H1 (cell line): Measurements from ENCODE around the gene FAM167B. TPM values are rescaled to one million over a fixed set of nuclear protein-coding genes. Genes with fewer than 3 reads are reported as not detected.
A peak's percentile ranks its signal among the peaks of the same experiment; 100 is the strongest.

ENCODE experiments used
- CTCF ChIA-PET: fragments of 300-600 bp; sonication (Branson Sonifier 250); formaldehyde crosslinking; loops from one replicate; lab custom pipeline; 2021; ENCODE audit not compliant: partially characterized antibody; lab: Charles Lee
- POLR2A ChIA-PET: fragments of 300-600 bp; sonication (Branson Sonifier 250); formaldehyde crosslinking; loops from one replicate; lab custom pipeline; 2021; ENCODE audit warnings: inconsistent platforms; ENCODE audit not compliant: partially characterized antibody; lab: Charles Lee
- DNase-seq, 2 experiments: peaks; one replicate each; pipeline versions ENCODE4 v3.0.0 to v3.0.0-alpha.2; 2010 to 2022; ENCODE audit warnings: low spot score in 2 of 2, low read depth in 1 of 2, mixed read lengths in 1 of 2
- FAIRE-seq: peaks from 2 replicates; lab custom pipeline; 2011; peaks lifted over from hg19 to GRCh38; lab: Jason Lieb, UNC
- H2AFZ ChIP-seq: 2 replicates; pipeline ENCODE4 v1.8.1; 2012; ENCODE audit warnings: low read length, inconsistent platforms
- H2AK5ac ChIP-seq: 2 replicates; pipeline ENCODE4 v1.6.1; 2013; ENCODE audit warnings: low read depth, low read length
- H2BK120ac ChIP-seq: replicated peaks from 2 replicates; pipeline ENCODE3; 2013; ENCODE audit warnings: low read depth, low read length, inconsistent platforms
- H2BK12ac ChIP-seq: 2 replicates; pipeline ENCODE4 v1.6.1; 2013; ENCODE audit warnings: low read depth, low read length
- H2BK15ac ChIP-seq: 2 replicates; pipeline ENCODE4 v1.6.1; 2013; ENCODE audit warnings: low read length
- H2BK20ac ChIP-seq: 2 replicates; pipeline ENCODE4 v1.6.1; 2013; ENCODE audit warnings: low read length
- H2BK5ac ChIP-seq: 2 replicates; pipeline ENCODE4 v1.6.1; 2013; ENCODE audit warnings: low read depth, low read length
- H3K14ac ChIP-seq: 2 replicates; pipeline ENCODE4 v1.6.1; 2013; ENCODE audit warnings: inconsistent platforms; ENCODE audit not compliant: insufficient read length
- H3K18ac ChIP-seq: 2 replicates; pipeline ENCODE4 v1.6.1; 2013; ENCODE audit warnings: low read length; ENCODE audit errors: extremely low read depth
- H3K23ac ChIP-seq: 2 replicates; pipeline ENCODE4 v1.6.1; 2013; ENCODE audit warnings: inconsistent platforms; ENCODE audit not compliant: insufficient read length
- H3K23me2 ChIP-seq: 2 replicates; pipeline ENCODE4 v1.6.1; 2013; ENCODE audit warnings: low read depth, low read length
- H3K27ac ChIP-seq: 2 replicates; pipeline ENCODE4 v1.6.1; 2011; ENCODE audit warnings: low read depth, low read length, inconsistent platforms
- H3K27me3 ChIP-seq, 4 experiments: replicated peaks in 1 of 4; 1 replicate in 1 of 4; 2 replicates in 3 of 4; pipeline versions ENCODE4 v1.6.1 to v1.8.1; 2011 to 2013; ENCODE audit warnings: low read length in 3 of 4, mild to moderate bottlenecking in 3 of 4, inconsistent platforms in 2 of 4, mixed read lengths in 2 of 4, moderate library complexity in 1 of 4; ENCODE audit not compliant: control insufficient read depth in 3 of 4, insufficient read depth in 3 of 4; ENCODE audit errors: extremely low read depth in 1 of 4
- H3K36me3 ChIP-seq, 4 experiments: 2 replicates each; pipeline versions ENCODE4 v1.6.1 to v1.8.1; 2011 to 2013; ENCODE audit warnings: mild to moderate bottlenecking in 4 of 4, low read length in 3 of 4, moderate library complexity in 2 of 4, control low read depth in 1 of 4, inconsistent platforms in 1 of 4; ENCODE audit not compliant: insufficient read depth in 4 of 4, control insufficient read depth in 2 of 4
- H3K4ac ChIP-seq: replicated peaks from 2 replicates; pipeline ENCODE3; 2013; ENCODE audit warnings: low read length, low read depth, mixed read lengths, inconsistent platforms; ENCODE audit not compliant: insufficient read length
- H3K4me1 ChIP-seq, 4 experiments: replicated peaks in 1 of 4; 1 replicate in 1 of 4; 2 replicates in 3 of 4; pipeline versions ENCODE4 v1.6.1 to v1.8.1; 2011 to 2013; ENCODE audit warnings: low read length in 3 of 4, inconsistent platforms in 2 of 4, mixed read lengths in 1 of 4; ENCODE audit not compliant: insufficient read depth in 4 of 4, control insufficient read depth in 3 of 4
- H3K4me2 ChIP-seq, 2 experiments: 2 replicates each; pipeline versions ENCODE4 v1.6.1 to v1.8.1; 2011 to 2013; ENCODE audit warnings: low read depth in 2 of 2, low read length in 2 of 2, control low read depth in 1 of 2, inconsistent platforms in 1 of 2, mild to moderate bottlenecking in 1 of 2; ENCODE audit not compliant: insufficient read depth in 1 of 2
- H3K4me3 ChIP-seq, 4 experiments: fragments of 200-600, 300-600 bp in 1 of 4; sonication (generic), shearing (Covaris generic), sonication (Bioruptor Twin) in 1 of 4; 2 replicates each; pipeline versions ENCODE4 v1.5.1 to v1.8.1; 2011 to 2016; ENCODE audit warnings: low read length in 4 of 4, low read depth in 3 of 4, control low read depth in 2 of 4, inconsistent platforms in 2 of 4, mild to moderate bottlenecking in 2 of 4, mixed read lengths in 1 of 4, moderate library complexity in 1 of 4; ENCODE audit not compliant: insufficient read depth in 2 of 4; ENCODE audit errors: extremely low read depth in 1 of 4
- H3K56ac ChIP-seq: replicated peaks from 2 replicates; pipeline ENCODE3; 2013; ENCODE audit warnings: low read depth, mild to moderate bottlenecking, mixed read lengths, low read length, inconsistent platforms; ENCODE audit not compliant: insufficient read length
- H3K79me1 ChIP-seq: 2 replicates; pipeline ENCODE4 v1.6.1; 2013; ENCODE audit warnings: low read depth, low read length, control low read depth
- H3K79me2 ChIP-seq, 2 experiments: 2 replicates each; pipeline versions ENCODE4 v1.6.1 to v1.8.1; 2012 to 2013; ENCODE audit warnings: low read length in 2 of 2, mild to moderate bottlenecking in 2 of 2, inconsistent platforms in 1 of 2; ENCODE audit not compliant: insufficient read depth in 2 of 2, control insufficient read depth in 1 of 2
- H3K9ac ChIP-seq, 4 experiments: replicated peaks in 1 of 4; 1 replicate in 1 of 4; 2 replicates in 3 of 4; pipeline versions ENCODE4 v1.6.1 to v1.8.1; 2011 to 2013; ENCODE audit warnings: low read depth in 3 of 4, low read length in 3 of 4, control low read depth in 2 of 4, mild to moderate bottlenecking in 2 of 4, moderate library complexity in 2 of 4, inconsistent platforms in 1 of 4; ENCODE audit errors: extremely low read depth in 1 of 4
- H3K9me3 ChIP-seq, 2 experiments: 2 replicates each; pipeline versions ENCODE4 v1.6.1 to v1.8.1; 2012 to 2013; ENCODE audit warnings: mild to moderate bottlenecking in 2 of 2, moderate library complexity in 2 of 2, control low read depth in 1 of 2, inconsistent platforms in 1 of 2, low read depth in 1 of 2, low read length in 1 of 2, mixed read lengths in 1 of 2; ENCODE audit not compliant: insufficient read depth in 2 of 2
- H4K20me1 ChIP-seq, 2 experiments: replicated peaks in 1 of 2; 2 replicates each; pipeline versions ENCODE3 to v1.8.1; 2011 to 2013; ENCODE audit warnings: inconsistent platforms in 2 of 2, low read length in 2 of 2, mild to moderate bottlenecking in 1 of 2; ENCODE audit not compliant: insufficient read depth in 2 of 2, control insufficient read depth in 1 of 2
- H4K5ac ChIP-seq: 2 replicates; pipeline ENCODE4 v1.6.1; 2013; ENCODE audit warnings: low read length, low read depth, mixed read lengths, inconsistent platforms; ENCODE audit not compliant: insufficient read length
- H4K8ac ChIP-seq: 2 replicates; pipeline ENCODE4 v1.8.0; 2013; ENCODE audit warnings: mild to moderate bottlenecking, moderate library complexity, low read length, inconsistent platforms; ENCODE audit not compliant: insufficient read depth; ENCODE audit errors: extremely low read depth
- H4K91ac ChIP-seq: replicated peaks from 2 replicates; pipeline ENCODE3; 2013; ENCODE audit warnings: low read length, mixed read lengths, inconsistent platforms; ENCODE audit not compliant: insufficient read length
- JUND ChIP-seq: IDR thresholded peaks from 2 replicates; pipeline ENCODE4 v1.6.1; 2011; ENCODE audit warnings: mild to moderate bottlenecking, improper control_type of control experiment, low read length
- POLR2AphosphoS5 ChIP-seq: IDR thresholded peaks from 2 replicates; pipeline ENCODE4 v1.6.1; 2011; ENCODE audit warnings: low read depth, low read length
- WGBS, 2 experiments: shearing (Covaris generic) in 1 of 2; methylation state at CpG; one replicate each; pipeline versions ENCODE4 v1.1.6 to v1.1.7; 2013 to 2015; ENCODE audit warnings: low lambda C conversion rate in 2 of 2, mixed read lengths in 2 of 2, inconsistent platforms in 1 of 2, low coverage in 1 of 2, missing lambda C conversion rate in 1 of 2; ENCODE audit not compliant: insufficient replicate concordance in 2 of 2, insufficient coverage in 1 of 2, insufficient read length in 1 of 2; ENCODE audit errors: extremely low coverage in 1 of 2, missing lambda C conversion rate in 1 of 2; 5-methylcytosine and 5-hydroxymethylcytosine counted together
- polyA plus RNA-seq, 7 experiments: library from polyadenylated mRNA; depleted of rRNA in 3 of 7; stranded (reverse) in 5 of 7; unstranded in 2 of 7; fragments of >200 nt in 5 of 7; fragments of 200-250 nt in 2 of 7; gene quantifications; 1 replicate in 5 of 7; 2 replicates in 1 of 7; 4 replicates in 1 of 7; pipeline versions ENCODE4 v1.2.1 to v1.2.3, GENCODE V29; 2011 to 2013; ENCODE audit warnings: missing spikeins in 2 of 7, mixed read lengths in 2 of 7
- total RNA-seq: library from RNA; stranded (reverse); fragmentation: NEBNext Ultra II Directional; extraction: Animal tissue kit (Norgen Biotek cat#: 25700); gene quantifications from 2 replicates; pipeline ENCODE4 v1.2.1, GENCODE V29; 2021

FAM167B gene
- total and polyA plus RNA-seq, 2 of the 8 experiments (the other 6 are each of a cell fraction or from before 2014, with no cell fraction given), result 2.8 to 3.9 TPM

DNA sequence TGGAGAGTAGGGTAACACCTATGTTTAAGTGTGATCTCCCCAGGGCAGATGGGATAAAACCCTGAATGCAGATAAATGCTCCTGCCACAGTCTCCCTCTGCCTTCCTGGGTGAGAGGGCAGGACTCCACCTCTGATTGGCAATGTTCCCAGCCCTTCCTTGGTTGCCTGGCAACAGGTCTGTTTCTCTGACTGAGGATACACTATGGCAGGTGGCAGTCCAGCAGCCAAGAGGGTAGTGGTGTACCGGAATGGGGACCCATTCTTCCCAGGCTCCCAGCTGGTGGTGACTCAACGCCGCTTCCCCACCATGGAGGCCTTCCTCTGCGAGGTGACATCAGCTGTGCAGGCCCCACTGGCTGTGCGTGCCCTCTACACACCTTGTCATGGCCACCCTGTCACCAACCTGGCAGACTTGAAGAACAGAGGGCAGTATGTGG lies 38.1 kb upstream of the FAM167B start, which contains the start of gene DCDC2B:
TSS of gene DCDC2B (plus strand) at position 199 of the 438 bp plus-strand sequence. CDS start at position 204, 5 bp downstream.
- no peak within 1 kb of the TSS for H3K18ac ChIP-seq
- WGBS, 2 experiments, result 81% methylated on average over 5 of the region's 5 CpGs; no CpG with 5 or more reads in 1 of the 2 experiments
- FAIRE-seq, result no peak

More for the DNA sequence above, 38.1 kb upstream of the FAM167B start, which contains the start of gene DCDC2B:
- no peak within 1 kb of the TSS for H3K4ac ChIP-seq
- H2BK20ac ChIP-seq, result no peak within 1 kb of the TSS
- H2AFZ ChIP-seq, result no peak within 1 kb of the TSS
- no peak within 1 kb of the TSS for H3K9ac ChIP-seq
- H2BK120ac ChIP-seq, result no peak within 1 kb of the TSS
- DNase-seq, result no peak
- H3K79me1 ChIP-seq, result peaks cover 2% of the 10 kb centered on the region; the same call in 1 of the 2 replicates
- H4K5ac ChIP-seq, result no peak within 1 kb of the TSS
- ChIA-PET CTCF (interaction anchor here (1.0 to 1.9 kb wide), 4 partner anchors 12 to 136 kb away, joined by 3 to 7 read pairs (median 4); partner anchors contain the start of gene TMEM39B), POLR2A (interaction anchor here (1.2 to 8.9 kb wide), 4 partner anchors 11 to 124 kb away, joined by 3 to 91 read pairs (median 10); partner anchors contain the start of genes CCDC28B, EIF3I and TMEM234)
- no peak within 1 kb of the TSS for H3K14ac ChIP-seq
- H2BK5ac ChIP-seq, result no peak within 1 kb of the TSS
- H4K8ac ChIP-seq, result no peak within 1 kb of the TSS; the same call in 1 of the 2 replicates
- no peak within 1 kb of the TSS for H3K56ac ChIP-seq
- H3K4me1 ChIP-seq, result peaks cover 0 to 10% (median 2%) of the 10 kb centered on the region in 4 experiments; a peak in 2 of 7 replicates
- no peak within 1 kb of the TSS for H3K23ac ChIP-seq
- no peak within 1 kb of the TSS for H4K91ac ChIP-seq
- H3K27me3 ChIP-seq, result peaks cover 0 to 4% (median 2%) of the 10 kb centered on the region in 4 experiments; a peak in 3 of 7 replicates
- H3K27ac ChIP-seq, result no peak within 1 kb of the TSS
- H3K4me3 ChIP-seq, result no peak within 1 kb of the TSS
- no peak within 1 kb of the TSS for H3K4me2 ChIP-seq
- TF ChIP-seq JUND, result no peak
- 0 out of 2 replicates have a peak, but pooled peaks have one; percentile 3 for TF ChIP-seq POLR2AphosphoS5
- no peak within 1 kb of the TSS for H2AK5ac ChIP-seq
- no peaks in the 10 kb centered on the region; a peak in 1 of 8 replicates for H3K36me3 ChIP-seq
- no peaks in the 10 kb centered on the region for H3K9me3 ChIP-seq
- H3K23me2 ChIP-seq, result peaks cover 8% of the 10 kb centered on the region; the same call in 1 of the 2 replicates
- H3K79me2 ChIP-seq, result no peaks in the 10 kb centered on the region
- H2BK12ac ChIP-seq, result no peak within 1 kb of the TSS
- H4K20me1 ChIP-seq, result peaks cover 0 to 2% of the 10 kb centered on the region in 2 experiments
- no peak within 1 kb of the TSS for H2BK15ac ChIP-seq
